ENCODE measurements around the gene ZMYND15. TPM values are rescaled to one million over a fixed set of nuclear protein-coding genes. Genes with fewer than 3 reads are reported as not detected.

ZMYND15 gene
- total and polyA plus RNA-seq, 8 donors = 0.39 to 3.2 (median 1.2) TPM

- Histone ChIP-seq H3K27ac (peak overlapping the region in 2 of 4 donors; percentile 74 to 84), H3K36me3 (no peaks in the 10 kb centered on the region), H3K27me3 (no peaks in the 10 kb centered on the region), H3K4me3 (no peak overlapping the region), H3K4me1 (peaks cover 4 to 7% (median 5%) of the 10 kb centered on the region in 3 donors), H3K9me3 (no peaks in the 10 kb centered on the region)
- no peak for TF ChIP-seq CTCF (IDR thresholded peaks at IDR 0.05)
- intact Hi-C loops (cut with DNase I) = no loop called here
- WGBS, 2 donors = 22 to 24% methylated on average over 3 of the region's 3 CpGs
- FAIRE-seq (no peak), DNase-seq (peak in 4 of 6 donors; percentile 55 to 64 (median 58)), ATAC-seq (peak; percentile 32 to 39 (median 34))
Observed at GRCh38 chr17:4728124-4728523, 11.5 kb upstream of the ZMYND15 start.

GRCh38 chr17:4733073-4733531 is 6.5 kb upstream of the ZMYND15 start:
- FAIRE-seq (no peak), DNase-seq (no peak), ATAC-seq (no peak)
- Histone ChIP-seq H3K4me1 (peaks cover 0 to 8% (median 0%) of the 10 kb centered on the region in 3 donors), H3K36me3 (no peaks in the 10 kb centered on the region), H3K4me3 (no peak overlapping the region), H3K9me3 (no peaks in the 10 kb centered on the region), H3K27me3 (no peaks in the 10 kb centered on the region), H3K27ac (peak overlapping the region in 1 of 4 donors; percentile 46)
- intact Hi-C loops (cut with DNase I) = loop anchor here in 1 of 3 donors (10.0 kb wide), 2 partner anchors 52 to 162 kb away; partner anchors contain the start of genes C17orf107, GLTPD2 and VMO1
- peak in 1 of 4 donors; percentile 12 for TF ChIP-seq CTCF (IDR thresholded peaks at IDR 0.05)
- 83 to 90% methylated on average over 6 of the region's 6 CpGs for WGBS, 2 donors

GRCh38 chr17:4734857-4735475 is 4.7 kb upstream of the ZMYND15 start:
- Histone ChIP-seq H3K4me1 (peaks cover 0 to 10% (median 0%) of the 10 kb centered on the region in 3 donors), H3K9me3 (no peaks in the 10 kb centered on the region), H3K27me3 (no peaks in the 10 kb centered on the region), H3K4me3 (no peak overlapping the region), H3K27ac (peak overlapping the region in 1 of 4 donors; percentile 48), H3K36me3 (no peaks in the 10 kb centered on the region)
- ATAC-seq (no peak), DNase-seq (no peak), FAIRE-seq (no peak)
- TF ChIP-seq CTCF (IDR thresholded peaks at IDR 0.05) = no peak
- 79 to 82% methylated on average over 8 of the region's 8 CpGs for WGBS, 2 donors
- intact Hi-C loops (cut with DNase I) = loop anchor here in 1 of 3 donors (10.0 kb wide), 2 partner anchors 50 to 160 kb away; partner anchors contain the start of genes C17orf107, GLTPD2 and VMO1

GRCh38 chr17:4735876-4736651 is 3.6 kb upstream of the ZMYND15 start:
- Histone ChIP-seq H3K4me3 (no peak overlapping the region), H3K9me3 (no peaks in the 10 kb centered on the region), H3K4me1 (peaks cover 0 to 6% (median 0%) of the 10 kb centered on the region in 3 donors), H3K36me3 (no peaks in the 10 kb centered on the region), H3K27me3 (no peaks in the 10 kb centered on the region), H3K27ac (peak overlapping the region in 2 of 4 donors; percentile 41 to 48)
- 79 to 80% methylated on average over 9 of the region's 9 CpGs for WGBS, 2 donors
- DNase-seq (no peak), FAIRE-seq (no peak), ATAC-seq (no peak)
- intact Hi-C loops (cut with DNase I) = loop anchor here in 1 of 3 donors (10.0 kb wide), 2 partner anchors 49 to 159 kb away; partner anchors contain the start of genes C17orf107, GLTPD2 and VMO1
- no peak for TF ChIP-seq CTCF (IDR thresholded peaks at IDR 0.05)
